HG02610 (cell line): ENCODE data around the gene SMDT1.

Experiments used
- ATAC-seq: cut with Tn5 transposase; IDR thresholded peaks from one replicate; pipeline ENCODE4 v1.9.1; 2021; ENCODE audit warnings: mild to moderate bottlenecking, moderate library complexity; ENCODE audit not compliant: unreplicated experiment

The SMDT1 gene

DNA sequence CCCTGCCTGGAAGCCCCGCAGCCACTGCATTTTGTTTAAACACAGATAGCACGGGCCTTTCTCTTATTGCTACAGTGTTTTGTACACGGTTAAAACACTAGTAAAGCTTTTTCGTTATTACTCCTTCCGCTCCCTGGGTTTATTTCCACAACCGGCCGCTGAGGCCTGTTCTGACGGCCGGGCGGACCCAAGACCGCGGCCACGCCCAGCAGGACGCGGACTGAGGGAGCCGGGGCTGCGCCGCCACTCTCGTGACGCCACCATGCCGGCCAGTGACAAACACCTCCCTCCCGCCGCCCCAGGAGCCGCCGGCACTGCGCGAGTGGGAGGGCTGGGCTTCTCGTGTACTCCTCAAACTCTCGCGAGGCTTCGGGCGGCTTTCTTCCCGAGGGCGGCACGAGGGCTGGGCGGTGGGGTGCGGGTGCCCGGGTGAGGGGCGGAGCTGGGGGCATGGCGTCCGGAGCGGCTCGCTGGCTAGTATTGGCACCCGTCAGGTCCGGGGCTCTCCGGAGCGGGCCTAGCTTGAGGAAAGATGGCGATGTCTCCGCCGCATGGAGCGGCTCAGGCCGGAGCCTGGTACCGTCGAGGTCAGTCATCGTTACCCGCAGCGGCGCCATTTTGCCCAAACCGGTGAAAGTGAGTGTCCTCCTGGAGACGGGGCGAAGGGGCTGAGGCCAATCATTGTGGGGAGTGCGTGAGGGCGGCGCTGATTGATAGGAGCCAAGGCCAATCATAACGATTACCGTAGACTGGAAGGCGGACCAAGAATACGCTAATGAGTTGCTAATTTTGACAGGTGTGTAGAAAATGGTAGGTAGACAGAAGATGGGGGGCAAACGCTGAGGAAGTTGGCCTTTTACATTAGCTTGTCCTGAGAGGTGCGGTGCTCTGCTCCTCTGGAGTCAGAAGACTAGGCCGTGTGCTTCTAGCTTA lies at the start of gene SMDT1:
SMDT1 (plus strand) TSS at position 382 of the 933 bp plus-strand sequence; CDS start at position 451, 69 bp downstream.
- ATAC-seq, result peak; percentile 79

DNA sequence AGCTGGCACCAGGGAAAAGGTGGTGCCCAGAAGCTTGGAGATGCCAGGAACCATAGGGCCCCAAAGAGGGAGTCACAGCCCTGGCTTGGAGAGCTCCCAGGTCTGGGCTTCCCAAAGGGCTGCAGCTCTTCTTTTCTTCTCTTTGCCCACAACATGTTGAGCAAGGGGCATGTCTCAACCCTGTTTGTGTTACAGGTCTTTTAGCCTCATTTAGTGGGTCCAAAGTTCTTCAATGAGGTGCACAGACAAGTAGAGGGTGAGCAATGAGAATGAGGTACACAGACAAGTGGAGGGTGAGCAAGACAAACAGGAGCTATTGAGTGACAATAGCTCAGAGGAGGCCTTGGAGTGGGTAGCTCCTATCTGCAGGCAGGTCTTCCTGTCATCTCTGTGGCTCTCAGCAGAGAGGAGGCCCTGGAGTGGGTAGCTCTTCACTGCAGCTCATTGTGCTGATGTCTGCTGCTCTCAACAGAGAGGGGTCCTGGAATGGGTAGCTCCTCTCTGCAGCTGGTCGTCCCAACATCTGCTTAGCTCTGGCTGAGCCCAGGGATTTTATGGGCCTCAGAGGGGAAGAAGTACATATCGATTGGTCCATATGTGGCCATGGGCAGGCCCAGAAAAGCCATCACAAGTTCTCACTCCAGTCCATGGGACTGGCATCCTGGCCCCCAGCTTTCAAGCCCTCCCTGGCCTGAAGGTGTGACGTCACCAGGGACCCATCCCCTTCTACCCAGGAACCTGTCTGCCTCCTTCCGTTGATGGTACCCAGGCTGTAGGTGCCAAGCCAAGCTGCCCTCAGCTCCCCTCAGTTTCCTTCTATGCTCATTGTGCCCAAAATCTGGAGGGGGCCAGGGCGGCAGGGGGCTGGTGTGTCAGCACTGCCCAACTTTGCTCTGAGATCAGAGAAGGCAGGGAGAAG lies 46.0 kb upstream of the SMDT1 start:
- no peak for ATAC-seq

- no peak for ATAC-seq
Observed at GRCh38 chr22:42035256-42035655, 44.2 kb upstream of the SMDT1 start.

DNA sequence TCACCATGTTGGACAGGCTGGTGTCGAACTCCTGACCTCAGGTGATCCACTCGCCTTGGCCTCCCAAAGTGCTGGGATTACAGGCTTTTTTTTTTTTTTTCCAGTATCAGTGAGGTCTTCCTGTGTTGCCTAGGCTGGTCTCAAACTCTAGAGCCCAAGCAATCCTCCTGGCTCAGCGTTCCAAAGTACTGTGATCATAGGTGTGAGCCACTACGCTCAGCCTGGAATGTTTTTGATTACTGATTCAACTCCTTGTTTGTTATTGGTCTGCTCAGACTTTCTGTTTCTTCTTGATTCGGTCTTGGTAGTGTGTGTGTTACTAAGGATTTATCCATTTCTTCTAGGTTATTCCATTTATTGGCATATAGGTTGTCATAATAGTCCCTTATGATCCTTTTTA lies 40.2 kb upstream of the SMDT1 start:
- no peak for ATAC-seq

GRCh38 chr22:42041784-42042183 lies 37.7 kb upstream of the SMDT1 start:
- ATAC-seq, result no peak

- no peak for ATAC-seq
Observed at GRCh38 chr22:42050641-42051180, 28.8 kb upstream of the SMDT1 start.

DNA sequence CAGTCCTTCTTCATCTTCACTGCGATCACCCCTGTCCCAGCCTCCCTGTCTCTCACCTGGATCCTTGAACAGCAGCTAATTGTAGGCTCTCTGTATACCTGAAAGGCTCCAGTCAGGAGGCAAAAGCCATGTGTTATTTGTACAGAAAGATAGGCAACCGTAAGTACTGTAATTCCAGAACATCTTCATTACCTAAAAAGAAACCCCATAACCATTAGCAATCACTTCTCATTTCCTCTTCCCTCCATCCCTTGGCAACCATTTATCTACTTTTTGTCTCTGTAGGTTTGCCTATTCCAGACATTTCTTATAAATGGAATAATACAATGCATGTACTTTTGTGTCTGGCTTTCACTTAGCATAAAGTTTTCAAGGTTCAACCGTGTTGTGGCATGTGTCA lies 26.7 kb upstream of the SMDT1 start:
- ATAC-seq, result no peak

GRCh38 chr22:42056757-42057511 lies 22.6 kb upstream of the SMDT1 start:
- no peak for ATAC-seq

DNA sequence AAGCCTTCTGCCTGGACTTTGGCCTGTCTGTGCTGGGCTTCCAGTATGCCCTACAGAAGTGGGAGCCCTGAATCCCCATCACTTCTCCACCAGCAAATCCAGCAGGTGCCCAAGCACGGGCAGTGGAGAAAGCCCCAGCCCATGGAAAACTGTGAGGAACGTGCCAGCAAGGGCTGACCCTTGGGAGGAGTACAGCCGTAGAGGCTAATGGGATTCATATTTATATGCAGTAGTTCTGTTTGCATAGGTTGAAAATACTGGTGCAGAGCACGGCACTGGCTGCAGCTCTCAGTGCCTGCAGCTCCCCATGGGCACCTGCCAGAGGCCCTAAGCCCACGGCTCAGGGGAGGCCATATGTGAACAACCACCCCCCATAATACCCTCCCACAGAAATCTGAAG lies 19.0 kb upstream of the SMDT1 start:
- ATAC-seq, result no peak

DNA sequence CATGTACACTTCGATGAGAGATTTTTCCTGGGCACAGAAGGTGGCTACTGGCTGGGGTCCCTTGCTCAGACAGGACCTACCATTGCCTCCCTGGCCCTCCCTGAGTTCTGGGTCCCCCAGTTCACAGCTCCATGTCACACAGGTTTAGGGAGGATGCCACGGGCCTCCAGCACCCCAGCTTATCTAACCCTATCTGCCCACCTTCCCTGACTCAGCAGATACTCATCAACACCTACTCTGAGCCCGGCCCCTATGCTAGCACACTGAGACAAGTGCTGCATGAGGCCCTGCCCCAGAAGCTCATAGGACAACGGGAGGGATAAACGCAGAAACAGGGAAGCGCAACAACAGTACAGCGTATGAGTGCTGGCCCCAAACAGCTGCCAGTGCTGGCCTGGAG lies 18.5 kb upstream of the SMDT1 start:
- no peak for ATAC-seq

GRCh38 chr22:42062506-42063170 lies 16.9 kb upstream of the SMDT1 start:
- no peak for ATAC-seq

- no peak for ATAC-seq
Observed at GRCh38 chr22:42064629-42065028, 14.9 kb upstream of the SMDT1 start.

GRCh38 chr22:42065438-42066125 lies 13.9 kb upstream of the SMDT1 start:
- ATAC-seq, result no peak

DNA sequence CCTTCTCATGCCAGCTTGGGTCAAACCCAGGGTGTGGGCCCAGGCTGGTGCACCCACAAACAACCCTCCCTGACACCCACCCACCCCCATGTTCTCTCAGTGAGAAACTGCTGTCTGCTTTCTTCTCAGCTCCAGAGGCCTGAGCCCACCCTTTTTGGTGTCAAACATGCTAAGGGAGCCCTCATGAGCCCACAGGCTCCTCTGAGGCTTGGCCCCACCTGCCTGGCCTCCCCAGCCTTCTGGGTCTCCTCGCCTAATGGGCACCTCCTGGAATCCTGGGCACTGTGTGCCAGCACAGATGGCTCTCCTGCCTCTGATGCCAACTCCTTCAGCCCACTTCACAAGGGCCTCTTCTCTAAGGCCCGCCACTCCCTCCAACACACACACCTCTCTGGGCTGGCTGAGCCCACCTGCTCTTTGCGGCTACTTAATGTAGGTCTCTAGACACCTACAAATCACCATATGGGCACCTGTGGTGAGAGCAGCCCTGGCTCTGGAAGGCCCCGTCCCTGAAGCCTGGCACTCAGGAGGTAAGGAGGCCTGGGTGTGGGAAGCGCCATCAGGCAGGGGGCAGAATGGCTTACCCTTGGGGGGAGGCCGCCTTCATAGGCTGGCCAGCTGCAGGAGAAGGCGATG lies 13.3 kb upstream of the SMDT1 start:
- ATAC-seq, result no peak

DNA sequence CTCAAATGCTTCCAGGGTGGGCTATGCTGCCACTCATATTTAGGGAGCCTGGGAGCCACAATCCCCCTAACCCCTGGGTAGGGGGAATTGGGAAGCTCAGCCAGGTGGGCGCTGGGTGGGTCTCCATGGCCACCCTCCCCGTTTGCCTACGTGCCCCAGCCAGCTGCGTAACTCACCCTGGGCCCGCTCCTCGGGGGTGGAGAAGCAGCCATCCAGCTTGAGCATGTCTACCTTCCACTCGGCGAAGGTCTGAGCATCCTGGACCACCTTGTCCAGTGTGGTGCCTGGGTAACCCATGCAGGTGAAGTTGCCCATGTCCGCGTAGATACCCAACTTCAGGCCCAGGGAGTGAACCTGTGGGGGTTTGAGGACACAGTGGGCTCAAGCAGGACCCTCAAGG lies 12.6 kb upstream of the SMDT1 start:
- ATAC-seq, result no peak

DNA sequence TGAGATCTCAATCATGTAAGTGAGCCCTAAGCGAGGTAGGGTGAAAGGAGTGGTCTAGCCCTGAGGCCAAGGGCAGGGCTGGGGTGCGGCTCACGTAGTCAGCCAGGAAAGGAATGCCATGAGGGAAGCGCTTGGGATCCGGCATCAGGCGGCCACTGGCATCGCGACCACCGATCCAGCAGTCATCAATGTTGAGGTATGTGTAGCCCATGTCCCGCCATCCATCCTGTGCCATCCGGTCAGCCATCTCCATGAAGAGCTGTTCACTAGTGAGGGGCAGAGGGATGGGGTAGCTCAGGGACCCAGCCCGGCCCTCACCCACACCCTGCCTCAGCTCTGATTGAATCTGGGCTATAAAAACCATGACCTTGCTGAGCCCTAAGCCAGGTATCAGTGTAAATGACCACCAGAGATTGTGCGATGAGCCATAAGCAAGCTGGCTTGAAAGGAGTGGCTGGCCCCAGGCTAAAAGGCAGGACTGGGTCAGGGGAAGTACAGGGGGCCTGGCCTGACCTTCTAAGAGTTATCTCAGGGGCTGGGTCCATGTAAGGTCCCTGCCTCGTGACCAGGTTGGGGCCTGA lies 11.7 kb upstream of the SMDT1 start:
- no peak for ATAC-seq

- ATAC-seq, result no peak
Observed at GRCh38 chr22:42068291-42068690, 11.2 kb upstream of the SMDT1 start.

DNA sequence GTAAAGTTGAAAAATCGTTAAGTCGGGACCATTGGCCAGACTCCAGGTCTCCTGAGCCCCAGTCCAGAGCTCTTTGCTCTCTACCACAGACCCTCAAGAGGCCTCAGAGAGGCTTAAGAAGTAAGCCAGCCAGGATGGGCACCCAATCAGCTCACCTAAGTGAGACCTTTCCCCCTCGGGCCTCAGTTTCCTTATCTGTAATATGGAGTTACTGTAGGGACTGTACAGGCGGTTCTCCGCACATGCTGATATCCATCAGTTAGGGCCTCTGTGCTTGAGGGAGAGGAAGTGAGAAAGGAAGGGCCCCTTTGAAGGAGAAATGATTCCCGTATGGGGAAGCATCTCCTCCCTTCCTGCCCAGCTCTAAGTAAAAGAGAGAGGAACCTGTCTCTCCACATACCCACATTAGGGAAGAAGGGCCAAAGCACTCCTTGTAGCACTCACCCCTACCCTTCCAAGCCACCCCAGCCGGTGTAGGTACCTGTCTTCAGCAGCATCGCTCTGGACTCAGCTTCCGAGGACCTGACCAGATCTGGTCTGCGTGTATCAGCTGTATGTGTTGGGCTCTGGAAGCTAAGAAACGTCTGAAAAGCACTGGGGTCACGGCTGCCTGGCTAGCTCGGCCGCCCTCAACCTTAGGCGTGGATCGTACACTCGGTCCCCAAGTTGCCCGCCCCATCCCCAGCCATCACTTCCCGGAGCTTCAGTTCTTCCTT lies 9.5 kb upstream of the SMDT1 start:
- peak; percentile 5 for ATAC-seq
